HG03571 (cell line): ENCODE data around the gene C3orf18.

Experiments
- ATAC-seq: cut with Tn5 transposase; IDR thresholded peaks from one replicate; pipeline ENCODE4 v1.9.1; 2021; ENCODE audit not compliant: unreplicated experiment

C3orf18 gene

GRCh38 chr3:50581459-50581842 is 13.9 kb upstream of the C3orf18 start:
- ATAC-seq = no peak

GRCh38 chr3:50580683-50581458 is 13.3 kb upstream of the C3orf18 start:
- ATAC-seq = no peak

GRCh38 chr3:50577348-50577747 is 9.8 kb upstream of the C3orf18 start:
- no peak for ATAC-seq

- ATAC-seq = no peak
Observed at GRCh38 chr3:50575372-50575771, 7.8 kb upstream of the C3orf18 start.

GRCh38 chr3:50574444-50574831 is 6.9 kb upstream of the C3orf18 start:
- ATAC-seq = no peak

GRCh38 chr3:50573566-50574443 is 6.3 kb upstream of the C3orf18 start:
- no peak for ATAC-seq

- no peak for ATAC-seq
Observed at GRCh38 chr3:50572801-50573371, 5.3 kb upstream of the C3orf18 start.

GRCh38 chr3:50572158-50572557 is 4.6 kb upstream of the C3orf18 start:
- ATAC-seq = no peak

GRCh38 chr3:50571486-50571885 is 3.9 kb upstream of the C3orf18 start:
- ATAC-seq = no peak

- no peak for ATAC-seq
Observed at GRCh38 chr3:50570508-50571279, 3.1 kb upstream of the C3orf18 start.

GRCh38 chr3:50568947-50569749 is 1.6 kb upstream of the C3orf18 start, which contains the start of gene HEMK1:
TSS of gene HEMK1 (plus strand) at chr3:50569522. CDS start at chr3:50571105, 1,583 bp downstream.
- peak; percentile 56 for ATAC-seq

- ATAC-seq = no peak
Observed at GRCh38 chr3:50567011-50567385, 549 bp downstream of the C3orf18 start.

GRCh38 chr3:50564321-50564720 is 3.2 kb downstream of the C3orf18 start:
- ATAC-seq = no peak

GRCh38 chr3:50563867-50564266 is 3.7 kb downstream of the C3orf18 start:
- no peak for ATAC-seq

GRCh38 chr3:50562861-50563260 is 4.7 kb downstream of the C3orf18 start:
- no peak for ATAC-seq

GRCh38 chr3:50559702-50560101 is 7.8 kb downstream of the C3orf18 start:
- ATAC-seq = no peak

GRCh38 chr3:50557915-50558314 is 9.6 kb downstream of the C3orf18 start:
- ATAC-seq = no peak

- ATAC-seq = no peak
Observed at GRCh38 chr3:50557106-50557505, 10.4 kb downstream of the C3orf18 start.

GRCh38 chr3:50554553-50554952 is 13.0 kb downstream of the C3orf18 start:
- ATAC-seq = no peak

GRCh38 chr3:50552598-50552997 is 14.9 kb downstream of the C3orf18 start:
- no peak for ATAC-seq
